ENCODE results near the gene CBY1. TPM values are rescaled to one million over a fixed set of nuclear protein-coding genes. Genes with fewer than 3 reads are reported as not detected.

The CBY1 gene
- total and polyA plus RNA-seq, 2 donors (not counting 3 experiments of a cell fraction or from before 2014, with no cell fraction given), result 37.0 to 41.8 TPM

DNA sequence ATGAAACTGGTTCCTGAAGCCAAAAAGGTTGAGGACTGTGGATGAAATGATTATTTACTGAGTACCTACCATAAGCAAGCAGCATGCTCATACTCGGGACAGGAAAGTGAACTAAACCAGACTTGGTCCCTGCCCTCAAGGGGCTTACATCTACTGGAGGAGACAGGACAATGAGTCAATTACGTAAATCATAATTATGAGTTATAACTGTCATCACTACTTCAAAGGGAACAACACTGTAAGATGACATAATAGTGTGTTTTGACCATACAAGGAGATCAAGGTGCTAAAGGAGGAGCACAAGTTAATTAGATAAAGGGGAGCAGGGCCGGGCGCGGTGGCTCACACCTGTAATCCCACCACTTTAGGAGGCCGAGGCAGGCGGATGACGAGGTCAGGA, 2.7 kb upstream of the CBY1 start:
- H3K79me2 ChIP-seq (ENCODE audit: control insufficient read depth, insufficient read depth, low read length), result peaks cover 8% of the 10 kb centered on the region
- no TSS peak for BruUV-seq (replicated peaks)
- H3K36me3 ChIP-seq (ENCODE audit: control insufficient read depth in 2 of 2, extremely low read depth in 1 of 2, insufficient read depth in 2 of 2, low read length in 2 of 2), result no peaks in the 10 kb centered on the region
- TF ChIP-seq FOS (IDR thresholded peaks at IDR 0.05; ENCODE audit: borderline replicate concordance, insufficient read depth, low read length) (no peak), POLR2A (IDR thresholded peaks at IDR 0.05; ENCODE audit: low read depth, low read length) (no peak), CTCF (IDR thresholded peaks at IDR 0.05; ENCODE audit: extremely low read depth in 1 of 2, insufficient read depth in 1 of 2, low read depth in 1 of 2, low read length in 2 of 2) (no peak), MYC (IDR thresholded peaks at IDR 0.05; ENCODE audit: low read depth, low read length) (no peak), EZH2 (IDR thresholded peaks at IDR 0.05; ENCODE audit: borderline replicate concordance, low read depth, low read length, severe bottlenecking) (no peak), GATA2 (IDR thresholded peaks at IDR 0.05; ENCODE audit: insufficient read depth, insufficient read length, low read depth, low read length) (no peak), JUN (IDR thresholded peaks at IDR 0.05; ENCODE audit: borderline replicate concordance, insufficient read depth, insufficient read length, low read depth) (no peak)
- TF ChIP-seq, protein P1, sequence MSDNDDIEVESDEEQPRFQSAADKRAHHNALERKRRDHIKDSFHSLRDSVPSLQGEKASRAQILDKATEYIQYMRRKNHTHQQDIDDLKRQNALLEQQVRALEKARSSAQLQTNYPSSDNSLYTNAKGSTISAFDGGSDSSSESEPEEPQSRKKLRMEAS (IDR thresholded peaks at IDR 0.05; ENCODE audit: insufficient read depth, insufficient read length), result no peak
- POLR2A ChIA-PET, result no interaction called here
- no peak overlapping the region for H2AFZ ChIP-seq (ENCODE audit: low read depth, low read length)
- no peaks in the 10 kb centered on the region for H3K9me1 ChIP-seq (replicated peaks; ENCODE audit: control insufficient read depth, extremely low read depth, insufficient read depth, low read length)
- no peaks in the 10 kb centered on the region for H3K9me3 ChIP-seq (replicated peaks; ENCODE audit: control insufficient read depth, insufficient read depth, low read length)
- H3K4me1 ChIP-seq (ENCODE audit: control insufficient read depth, extremely low read depth, insufficient read depth, low read length), result peaks cover 11% of the 10 kb centered on the region
- H3K27me3 ChIP-seq (ENCODE audit: control insufficient read depth in 2 of 2, insufficient read depth in 2 of 2, low read length in 2 of 2), result no peaks in the 10 kb centered on the region
- dilution Hi-C loops (cut with MboI; ENCODE audit: extremely low pct_ligation_motif_present, low sequenced_read_pairs) (no loop called here), intact Hi-C loops (cut with micrococcal nuclease) (no loop called here)
- H3K27ac ChIP-seq (ENCODE audit: insufficient read depth, low read depth, low read length), result no peak overlapping the region
- no peak overlapping the region for H3K4me2 ChIP-seq (ENCODE audit: insufficient read depth, low read length)
- DNase-seq (ENCODE audit: low read depth, low spot score) (no peak), FAIRE-seq (no peak)
- no peaks in the 10 kb centered on the region for H4K20me1 ChIP-seq (replicated peaks; ENCODE audit: control insufficient read depth, extremely low read depth, insufficient read depth, low read length)
- CTCF ChIA-PET, result no interaction called here
- no peak overlapping the region for H3K9ac ChIP-seq (replicated peaks; ENCODE audit: extremely low read depth, insufficient read depth, low read length)
- no peak overlapping the region for H3K4me3 ChIP-seq (replicated peaks in 1 of 3; ENCODE audit: insufficient read depth in 1 of 3, low read depth in 1 of 3, low read length in 3 of 3)
